Hepatocyte (in vitro differentiated cells): ENCODE measurements around the gene CYP2J2. TPM values are rescaled to one million over a fixed set of nuclear protein-coding genes. Genes with fewer than 3 reads are reported as not detected.

ENCODE experiments used
- DNase-seq: peaks from one replicate; pipeline ENCODE4 v3.0.0-alpha.2; 2016; ENCODE audit warnings: low spot score
- H2AFZ ChIP-seq: fragments of 200-600 bp; sonication (generic); 2 replicates; pipeline ENCODE4 v1.6.0; 2016; ENCODE audit warnings: antibody characterized with exemption, mild to moderate bottlenecking
- H3K27ac ChIP-seq: fragments of 200-600 bp; sonication (generic); 2 replicates; pipeline ENCODE4 v1.5.1; 2016; ENCODE audit warnings: mild to moderate bottlenecking
- H3K27me3 ChIP-seq: fragments of 200-600 bp; sonication (generic); 2 replicates; pipeline ENCODE4 v1.6.1; 2016
- H3K36me3 ChIP-seq: fragments of 200-600 bp; sonication (generic); replicated peaks from 2 replicates; pipeline ENCODE4 v1.5.1; 2016; ENCODE audit warnings: low read depth; ENCODE audit not compliant: insufficient read depth
- H3K4me1 ChIP-seq: fragments of 200-600 bp; sonication (generic); 2 replicates; pipeline ENCODE4 v1.5.1; 2016; ENCODE audit warnings: mild to moderate bottlenecking, moderate library complexity; ENCODE audit not compliant: insufficient read depth
- H3K4me2 ChIP-seq: fragments of 200-600 bp; sonication (generic); 2 replicates; pipeline ENCODE4 v1.6.0; 2016
- H3K4me3 ChIP-seq: fragments of 200-600 bp; sonication (generic); 2 replicates; pipeline ENCODE4 v1.5.1; 2016; ENCODE audit warnings: mild to moderate bottlenecking
- H3K79me2 ChIP-seq: fragments of 200-600 bp; sonication (generic); 2 replicates; pipeline ENCODE4 v1.6.0; 2017; ENCODE audit warnings: mild to moderate bottlenecking
- H3K9me2 ChIP-seq: fragments of 200-600 bp; sonication (generic); replicated peaks from 2 replicates; pipeline ENCODE4 v1.6.0; 2017; ENCODE audit warnings: mild to moderate bottlenecking; ENCODE audit not compliant: insufficient read depth
- H3K9me3 ChIP-seq: fragments of 200-600 bp; sonication (generic); 2 replicates; pipeline ENCODE4 v1.5.1; 2016; ENCODE audit warnings: low read depth, mild to moderate bottlenecking
- H4K20me1 ChIP-seq: fragments of 200-600 bp; sonication (generic); 2 replicates; pipeline ENCODE4 v1.6.0; 2016; ENCODE audit warnings: mild to moderate bottlenecking; ENCODE audit not compliant: insufficient read depth, poor library complexity, severe bottlenecking
- CTCF ChIP-seq: fragments of 200-600 bp; sonication (generic); IDR thresholded peaks from 2 replicates; pipeline ENCODE4 v1.5.1; 2016; ENCODE audit warnings: antibody characterized with exemption, mild to moderate bottlenecking; ENCODE audit not compliant: poor library complexity
- EZH2 ChIP-seq: fragments of 200-600 bp; sonication (generic); IDR thresholded peaks from 2 replicates; pipeline ENCODE4 v1.6.1; 2016; ENCODE audit warnings: antibody characterized with exemption, mild to moderate bottlenecking, borderline replicate concordance
- EZH2phosphoT487 ChIP-seq: fragments of 200-600 bp; sonication (generic); IDR thresholded peaks from one replicate; pipeline ENCODE4 v1.6.1; 2018; ENCODE audit warnings: antibody characterized with exemption, mild to moderate bottlenecking, low read depth, moderate library complexity; ENCODE audit not compliant: unreplicated experiment, severe bottlenecking
- WGBS: methylation state at CpG from one replicate; pipeline ENCODE4 v1.1.6; 2016; ENCODE audit warnings: low lambda C conversion rate; ENCODE audit errors: missing lambda C conversion rate; 5-methylcytosine and 5-hydroxymethylcytosine counted together
- polyA plus RNA-seq: library from polyadenylated mRNA; unstranded; fragments of >200 nt; fragmentation: Nextera tagmentation; extraction: Ambion mirVana; gene quantifications from 2 replicates; pipeline ENCODE4 v1.2.1, GENCODE V29; 2016
- total RNA-seq: library from RNA; depleted of rRNA; stranded (reverse); fragments of >200 nt; gene quantifications from 2 replicates; pipeline ENCODE4 v1.2.3, GENCODE V29; 2014

Gene CYP2J2
- total RNA-seq (7.9 and 9.4 TPM in 2 replicates), polyA plus RNA-seq (2.7 and 6.1 TPM in 2 replicates)

GRCh38 chr1:59926381-59927123 lies at the start of gene CYP2J2:
CYP2J2 (minus strand) TSS chr1:59926773; CDS start chr1:59926746, 27 bp downstream.
- Histone ChIP-seq H3K4me3 (peak within 1 kb of the TSS; percentile 77), H4K20me1 (no peaks in the 10 kb centered on the region), H2AFZ (peak within 1 kb of the TSS; percentile 90), H3K27ac (no peak within 1 kb of the TSS), H3K36me3 (no peaks in the 10 kb centered on the region), H3K9me2 (no peaks in the 10 kb centered on the region), H3K9me3 (peaks cover 6% of the 10 kb centered on the region), H3K27me3 (peaks cover 30% of the 10 kb centered on the region), H3K4me2 (peak within 1 kb of the TSS; percentile 93), H3K4me1 (no peaks in the 10 kb centered on the region), H3K79me2 (no peaks in the 10 kb centered on the region)
- peak; percentile 67 for DNase-seq
- TF ChIP-seq CTCF (no peak), EZH2 (no peak)
- WGBS: 9% methylated on average over 39 of the region's 42 CpGs

- no peak for DNase-seq
- H3K9me3 ChIP-seq: no peaks in the 10 kb centered on the region
- 95% methylated on average over 1 of the region's 1 CpG for WGBS
These were observed 47.1 kb upstream of the CYP2J2 start for GRCh38 chr1:59973719-59974118.

GRCh38 chr1:59972216-59972927 lies 45.8 kb upstream of the CYP2J2 start:
- Histone ChIP-seq H3K4me3 (no peak overlapping the region), H3K27me3 (peaks cover 18% of the 10 kb centered on the region), H2AFZ (no peak overlapping the region), H3K79me2 (no peaks in the 10 kb centered on the region), H4K20me1 (no peaks in the 10 kb centered on the region), H3K36me3 (no peaks in the 10 kb centered on the region), H3K4me1 (peaks cover 9% of the 10 kb centered on the region), H3K4me2 (no peak overlapping the region), H3K9me3 (no peaks in the 10 kb centered on the region), H3K9me2 (no peaks in the 10 kb centered on the region), H3K27ac (no peak overlapping the region)
- 89% methylated on average over 20 of the region's 20 CpGs for WGBS
- no peak for DNase-seq
- TF ChIP-seq EZH2phosphoT487 (no peak), CTCF (no peak), EZH2 (no peak)

More at GRCh38 chr1:59973719-59974118, 47.1 kb upstream of the CYP2J2 start:
- Histone ChIP-seq H4K20me1 (no peaks in the 10 kb centered on the region), H2AFZ (no peak overlapping the region), H3K36me3 (no peaks in the 10 kb centered on the region), H3K79me2 (no peaks in the 10 kb centered on the region), H3K27me3 (peaks cover 18% of the 10 kb centered on the region), H3K4me1 (no peaks in the 10 kb centered on the region), H3K4me2 (no peak overlapping the region), H3K4me3 (no peak overlapping the region), H3K27ac (no peak overlapping the region), H3K9me2 (no peaks in the 10 kb centered on the region)
- no peak for TF ChIP-seq EZH2
- TF ChIP-seq EZH2phosphoT487: no peak
- TF ChIP-seq CTCF: no peak
